ENCODE results near the gene PMF1. TPM values are rescaled to one million over a fixed set of nuclear protein-coding genes. Genes with fewer than 3 reads are reported as not detected.

The PMF1 gene
- total RNA-seq, 1 donor from 2014 or later: 55.3 TPM

DNA sequence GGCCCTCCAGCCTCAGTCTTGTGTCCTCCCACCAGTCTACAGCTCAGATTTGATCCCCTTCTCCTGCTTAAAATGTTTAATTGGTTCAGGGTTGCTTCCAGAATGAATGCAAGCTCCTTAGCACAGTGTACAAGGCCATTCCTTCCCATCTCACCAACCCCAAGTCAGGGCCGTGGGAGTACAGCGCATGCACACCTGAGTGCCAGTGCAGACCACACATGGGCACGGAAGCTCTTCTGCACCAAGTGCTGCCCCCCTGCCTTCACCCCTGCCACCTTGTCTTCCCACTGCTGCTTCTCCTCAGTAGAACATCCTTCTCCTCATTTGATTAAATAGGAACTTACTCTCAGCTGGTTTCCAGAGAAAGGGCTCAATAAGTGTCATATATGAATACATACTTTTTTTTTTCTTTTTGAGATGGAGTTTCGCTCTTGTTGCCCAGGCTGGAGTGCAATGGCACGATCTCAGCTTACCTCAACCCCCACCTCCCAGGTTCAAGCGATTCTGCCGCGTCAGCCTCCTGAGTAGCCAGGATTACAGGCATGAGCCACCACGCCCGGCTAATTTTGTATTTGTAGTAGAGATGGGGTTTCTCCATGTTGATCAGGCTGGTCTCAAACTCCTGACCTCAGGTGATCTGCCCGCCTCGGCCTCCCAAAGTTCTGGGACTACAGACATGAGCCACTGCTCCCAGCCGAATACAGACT is 9.3 kb downstream of the PMF1 start:
- no peaks in the 10 kb centered on the region for H3K27me3 ChIP-seq (ENCODE audit: control insufficient read depth, insufficient read depth, low read length)
- DNase-seq (ENCODE audit: low read depth) (no peak), FAIRE-seq (no peak)
- H3K36me3 ChIP-seq (ENCODE audit: control insufficient read depth, insufficient read depth, low read length): peaks cover 6% of the 10 kb centered on the region
- H3K4me3 ChIP-seq (ENCODE audit: low read depth, low read length): no peak overlapping the region
- TF ChIP-seq, protein P1, sequence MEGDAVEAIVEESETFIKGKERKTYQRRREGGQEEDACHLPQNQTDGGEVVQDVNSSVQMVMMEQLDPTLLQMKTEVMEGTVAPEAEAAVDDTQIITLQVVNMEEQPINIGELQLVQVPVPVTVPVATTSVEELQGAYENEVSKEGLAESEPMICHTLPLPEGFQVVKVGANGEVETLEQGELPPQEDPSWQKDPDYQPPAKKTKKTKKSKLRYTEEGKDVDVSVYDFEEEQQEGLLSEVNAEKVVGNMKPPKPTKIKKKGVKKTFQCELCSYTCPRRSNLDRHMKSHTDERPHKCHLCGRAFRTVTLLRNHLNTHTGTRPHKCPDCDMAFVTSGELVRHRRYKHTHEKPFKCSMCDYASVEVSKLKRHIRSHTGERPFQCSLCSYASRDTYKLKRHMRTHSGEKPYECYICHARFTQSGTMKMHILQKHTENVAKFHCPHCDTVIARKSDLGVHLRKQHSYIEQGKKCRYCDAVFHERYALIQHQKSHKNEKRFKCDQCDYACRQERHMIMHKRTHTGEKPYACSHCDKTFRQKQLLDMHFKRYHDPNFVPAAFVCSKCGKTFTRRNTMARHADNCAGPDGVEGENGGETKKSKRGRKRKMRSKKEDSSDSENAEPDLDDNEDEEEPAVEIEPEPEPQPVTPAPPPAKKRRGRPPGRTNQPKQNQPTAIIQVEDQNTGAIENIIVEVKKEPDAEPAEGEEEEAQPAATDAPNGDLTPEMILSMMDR (IDR thresholded peaks at IDR 0.05; ENCODE audit: insufficient read depth, low read length, severe bottlenecking): no peak

GRCh38 chr1:156225677-156226014 is 12.8 kb downstream of the PMF1 start:
- no peak for FAIRE-seq
- Histone ChIP-seq H3K27me3 (ENCODE audit: control insufficient read depth, insufficient read depth, low read length) (no peaks in the 10 kb centered on the region), H3K4me3 (ENCODE audit: low read depth, low read length) (no peak overlapping the region), H3K36me3 (ENCODE audit: control insufficient read depth, insufficient read depth, low read length) (peaks cover 9% of the 10 kb centered on the region)
- TF ChIP-seq, protein P1 (IDR thresholded peaks at IDR 0.05; ENCODE audit: insufficient read depth, low read length, severe bottlenecking): no peak
- DNase-seq (ENCODE audit: low read depth): no peak

DNA sequence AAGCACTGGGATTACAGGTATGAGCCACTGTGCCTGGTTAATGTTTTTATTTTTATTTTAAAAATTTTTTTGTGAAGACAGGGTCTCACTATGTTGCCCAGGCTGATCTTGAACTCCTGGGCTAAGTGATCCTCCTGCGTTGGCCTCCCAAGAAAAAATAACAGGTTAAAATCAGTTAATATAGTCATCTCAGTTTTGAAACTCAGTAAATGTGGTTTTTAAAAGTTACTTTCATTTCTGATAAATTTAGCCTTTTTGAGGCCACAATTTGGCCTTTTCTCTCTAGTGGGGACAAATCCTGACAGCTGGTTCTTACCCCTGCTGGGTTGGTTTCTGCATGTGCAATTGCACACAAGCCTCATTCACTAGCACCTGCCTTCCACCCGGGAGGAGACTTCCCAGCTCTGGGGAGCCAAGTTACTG is 13.3 kb downstream of the PMF1 start:
- FAIRE-seq (no peak), DNase-seq (ENCODE audit: low read depth) (no peak)
- H3K4me3 ChIP-seq (ENCODE audit: low read depth, low read length): no peak overlapping the region
- H3K27me3 ChIP-seq (ENCODE audit: control insufficient read depth, insufficient read depth, low read length): no peaks in the 10 kb centered on the region
- TF ChIP-seq, protein P1 (IDR thresholded peaks at IDR 0.05; ENCODE audit: insufficient read depth, low read length, severe bottlenecking): no peak
- H3K36me3 ChIP-seq (ENCODE audit: control insufficient read depth, insufficient read depth, low read length): peaks cover 8% of the 10 kb centered on the region

- H3K36me3 ChIP-seq (ENCODE audit: control insufficient read depth, insufficient read depth, low read length): peaks cover 7% of the 10 kb centered on the region
- no peak for DNase-seq (ENCODE audit: low read depth)
Measured at GRCh38 chr1:156226782-156227181, 14.0 kb downstream of the PMF1 start.

DNA sequence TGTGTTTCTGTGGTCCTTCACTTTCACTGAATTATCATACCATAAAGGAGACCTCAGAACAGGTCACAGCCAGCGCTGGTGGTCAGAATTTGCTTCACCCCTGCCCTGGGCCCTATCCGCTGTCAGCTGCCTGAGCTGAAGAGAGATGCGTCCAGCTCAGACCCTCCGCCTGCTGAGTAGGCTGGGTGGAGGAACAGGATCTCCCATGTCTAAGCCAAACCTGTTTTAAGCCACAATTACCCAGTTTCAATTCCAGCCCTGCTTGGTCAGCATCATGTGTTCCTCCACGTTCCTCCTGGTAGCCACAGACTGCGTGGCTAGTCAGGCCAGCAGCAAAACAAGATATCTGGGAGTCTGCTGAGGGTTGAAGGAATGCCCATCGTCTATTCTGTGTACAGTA is 15.7 kb downstream of the PMF1 start:
- H3K36me3 ChIP-seq (ENCODE audit: control insufficient read depth, insufficient read depth, low read length): peaks cover 7% of the 10 kb centered on the region
- FAIRE-seq: no peak
- TF ChIP-seq, protein P1 (IDR thresholded peaks at IDR 0.05; ENCODE audit: insufficient read depth, low read length, severe bottlenecking): no peak

More at GRCh38 chr1:156226782-156227181, 14.0 kb downstream of the PMF1 start:
- no peak overlapping the region for H3K4me3 ChIP-seq (ENCODE audit: low read depth, low read length)
- FAIRE-seq: no peak
- TF ChIP-seq, protein P1 (IDR thresholded peaks at IDR 0.05; ENCODE audit: insufficient read depth, low read length, severe bottlenecking): no peak
- no peaks in the 10 kb centered on the region for H3K27me3 ChIP-seq (ENCODE audit: control insufficient read depth, insufficient read depth, low read length)

More for the DNA sequence above, 15.7 kb downstream of the PMF1 start:
- H3K27me3 ChIP-seq (ENCODE audit: control insufficient read depth, insufficient read depth, low read length): no peaks in the 10 kb centered on the region
- H3K4me3 ChIP-seq (ENCODE audit: low read depth, low read length): no peak overlapping the region
- no peak for DNase-seq (ENCODE audit: low read depth)
